Upper lobe of left lung (tissue), 6 donors: ENCODE measurements around the gene SNX10. TPM values are rescaled to one million over a fixed set of nuclear protein-coding genes. Genes with fewer than 3 reads are reported as not detected.

ENCODE experiments used
- ATAC-seq, 2 donors: fragments of 200-7000 bp; cut with Tn5 transposase; one replicate each; pipeline ENCODE4 v1.9.1; 2022; ENCODE audit warnings: mild to moderate bottlenecking in 2 of 2, moderate library complexity in 2 of 2; ENCODE audit not compliant: low FRiP score in 2 of 2
- DNase-seq, 2 donors: peaks; one replicate each; pipeline ENCODE4 v3.0.0-alpha.2; 2019 to 2020
- H3K27ac ChIP-seq, 4 donors: fragments of 200-600 bp; sonication (generic); one replicate each; pipeline ENCODE4 v1.5.1; 2016 to 2019
- H3K27me3 ChIP-seq, 4 donors: fragments of 200-600 bp; sonication (generic); one replicate each; pipeline ENCODE4 v1.5.1; 2017 to 2019
- H3K36me3 ChIP-seq, 4 donors: fragments of 200-600 bp; sonication (generic); one replicate each; pipeline ENCODE4 v1.5.1; 2016 to 2019
- H3K4me1 ChIP-seq, 4 donors: fragments of 200-600 bp; sonication (generic); one replicate each; pipeline ENCODE4 v1.5.1; 2018 to 2019
- H3K4me3 ChIP-seq, 4 donors: fragments of 200-600 bp; sonication (generic); one replicate each; pipeline ENCODE4 v1.5.1; 2017 to 2019; ENCODE audit warnings: mild to moderate bottlenecking in 2 of 4, moderate library complexity in 1 of 4
- H3K9me3 ChIP-seq, 4 donors: fragments of 200-600 bp; sonication (generic); one replicate each; pipeline ENCODE4 v1.5.1; 2018 to 2019
- CTCF ChIP-seq, 6 experiments: fragments of 450-650 bp in 4 of 6; fragments of 200-600 bp in 2 of 6; sonication (generic) in 2 of 6; IDR thresholded peaks; one replicate each; pipeline ENCODE4 v1.5.1; 2016 to 2019; ENCODE audit warnings: antibody characterized with exemption in 6 of 6
- EP300 ChIP-seq, 4 donors: sonication (generic); formaldehyde crosslinking; IDR thresholded peaks; one replicate each; pipeline ENCODE4 v1.5.1; 2017; ENCODE audit warnings: antibody characterized with exemption in 4 of 4, control low read depth in 2 of 4
- POLR2A ChIP-seq, 4 donors: fragments of 450-650 bp; IDR thresholded peaks; one replicate each; pipeline ENCODE4 v1.5.1; 2016 to 2017; ENCODE audit warnings: antibody characterized with exemption in 4 of 4, mild to moderate bottlenecking in 2 of 4
- POLR2AphosphoS5 ChIP-seq, 2 donors: sonication (generic); formaldehyde crosslinking; IDR thresholded peaks; one replicate each; pipeline ENCODE4 v1.5.1; 2017; ENCODE audit warnings: antibody characterized with exemption in 2 of 2
- WGBS, 2 donors: methylation state at CpG; one replicate each; pipeline ENCODE4 v1.1.5; 2017 to 2018; 5-methylcytosine and 5-hydroxymethylcytosine counted together
- total RNA-seq, 6 donors: library from RNA; depleted of rRNA in 4 of 6; stranded (reverse); fragments of >200 nt in 4 of 6; gene quantifications; one replicate each; pipeline versions ENCODE4 v1.1.0 to v1.2.1, GENCODE V29; 2016 to 2021
- donor health status: DM: no; HTN: no; CAD: no; lungs with moderate emphysema.
- donor health status: DM: no; HTN: yes; CAD: no; lungs with severe emphysema.

The SNX10 gene
- total RNA-seq, 6 donors from 2014 or later = 24.1 to 78.6 (median 36.4) TPM

GRCh38 chr7:26406433-26406832, 114.8 kb downstream of the SNX10 start:
- H3K27me3 ChIP-seq = no peaks in the 10 kb centered on the region
- 78 to 98% methylated on average over 2 of the region's 2 CpGs for WGBS, 2 donors

GRCh38 chr7:26409661-26410547, 118.2 kb downstream of the SNX10 start:
- TF ChIP-seq EP300 (IDR thresholded peaks at IDR 0.05) = no peak
- no peak for TF ChIP-seq POLR2AphosphoS5 (IDR thresholded peaks at IDR 0.05)
- no peak for TF ChIP-seq POLR2A (IDR thresholded peaks at IDR 0.05)
- TF ChIP-seq CTCF (IDR thresholded peaks at IDR 0.05) = no peak

More at GRCh38 chr7:26406433-26406832, 114.8 kb downstream of the SNX10 start:
- no peak for ATAC-seq
- TF ChIP-seq EP300 (IDR thresholded peaks at IDR 0.05) (no peak), POLR2A (IDR thresholded peaks at IDR 0.05) (no peak), POLR2AphosphoS5 (IDR thresholded peaks at IDR 0.05) (no peak), CTCF (IDR thresholded peaks at IDR 0.05) (no peak)
- no peaks in the 10 kb centered on the region for H3K9me3 ChIP-seq
- no peak overlapping the region for H3K27ac ChIP-seq
- DNase-seq = no peak
- H3K4me3 ChIP-seq = no peak overlapping the region
- H3K36me3 ChIP-seq = no peaks in the 10 kb centered on the region
- H3K4me1 ChIP-seq = no peaks in the 10 kb centered on the region

GRCh38 chr7:26413007-26413691, 121.5 kb downstream of the SNX10 start:
- Histone ChIP-seq H3K27ac (peak overlapping the region in 2 of 4 donors; percentile 1 to 8), H3K4me1 (peaks cover 0 to 21% (median 3%) of the 10 kb centered on the region in 4 donors), H3K4me3 (no peak overlapping the region), H3K36me3 (no peaks in the 10 kb centered on the region), H3K9me3 (no peaks in the 10 kb centered on the region), H3K27me3 (no peaks in the 10 kb centered on the region)
- DNase-seq (no peak), ATAC-seq (no peak)
- 47 to 53% methylated on average over 3 of the region's 3 CpGs for WGBS, 2 donors
- TF ChIP-seq CTCF (IDR thresholded peaks at IDR 0.05) = no peak
- peak in 1 of 2 donors; percentile 22 for TF ChIP-seq POLR2AphosphoS5 (IDR thresholded peaks at IDR 0.05)

More at GRCh38 chr7:26409661-26410547, 118.2 kb downstream of the SNX10 start:
- no peak for DNase-seq
- Histone ChIP-seq H3K9me3 (no peaks in the 10 kb centered on the region), H3K4me3 (no peak overlapping the region), H3K36me3 (no peaks in the 10 kb centered on the region), H3K27me3 (no peaks in the 10 kb centered on the region), H3K27ac (no peak overlapping the region), H3K4me1 (peaks cover 0 to 13% (median 3%) of the 10 kb centered on the region in 4 donors)
- 74 to 81% methylated on average over 5 of the region's 5 CpGs for WGBS, 2 donors
- ATAC-seq = no peak

DNA sequence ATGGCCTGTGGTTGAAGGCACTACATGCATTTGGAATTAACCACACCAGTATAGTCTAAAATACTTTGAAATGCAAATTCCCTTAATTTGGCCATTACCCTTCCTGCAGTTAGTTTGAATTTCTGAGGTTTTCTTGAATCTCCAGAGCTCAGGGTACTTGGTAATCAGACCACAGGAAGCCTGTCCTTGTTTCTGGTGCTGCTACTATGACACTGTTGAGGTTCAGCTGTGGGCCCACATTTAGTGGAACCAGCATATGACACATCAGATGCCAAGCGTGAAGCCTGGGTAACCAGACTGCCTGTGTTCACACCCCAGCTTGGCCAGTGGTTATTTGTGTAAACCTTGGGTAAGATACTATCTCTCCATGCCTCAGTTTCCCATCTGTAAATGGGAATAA, 124.3 kb downstream of the SNX10 start:
- Histone ChIP-seq H3K27ac (peak overlapping the region in 2 of 4 donors; percentile 30 to 76), H3K36me3 (no peaks in the 10 kb centered on the region)
- 88 to 100% methylated on average over 1 of the region's 1 CpG for WGBS, 2 donors

More for the DNA sequence above, 124.3 kb downstream of the SNX10 start:
- no peaks in the 10 kb centered on the region for H3K27me3 ChIP-seq
- H3K9me3 ChIP-seq = no peaks in the 10 kb centered on the region
- DNase-seq (no peak), ATAC-seq (no peak)
- peaks cover 0 to 21% (median 5%) of the 10 kb centered on the region in 4 donors for H3K4me1 ChIP-seq
- TF ChIP-seq EP300 (IDR thresholded peaks at IDR 0.05) = no peak
- no peak for TF ChIP-seq POLR2AphosphoS5 (IDR thresholded peaks at IDR 0.05)
- TF ChIP-seq POLR2A (IDR thresholded peaks at IDR 0.05) = no peak
- no peak for TF ChIP-seq CTCF (IDR thresholded peaks at IDR 0.05)
- H3K4me3 ChIP-seq = no peak overlapping the region
